CD14-positive monocyte (primary cell): Measurements from ENCODE around the gene KIAA1614. TPM values are rescaled to one million over a fixed set of nuclear protein-coding genes. Genes with fewer than 3 reads are reported as not detected.

ENCODE experiments used
- DNase-seq, 3 donors: peaks; one replicate each; pipeline ENCODE4 v3.0.0-alpha.2; 2011 to 2022
- H2AFZ ChIP-seq: 2 replicates; pipeline ENCODE4 v1.6.0; 2012; ENCODE audit warnings: mild to moderate bottlenecking, low read depth, low read length, inconsistent platforms; ENCODE audit not compliant: insufficient read depth, poor library complexity, severe bottlenecking
- H3K27ac ChIP-seq, 2 donors: 1 replicate in 1 of 2; 2 replicates in 1 of 2; pipeline ENCODE4 v1.5.1; 2012 to 2013; ENCODE audit warnings: low read length in 2 of 2, control low read depth in 1 of 2, inconsistent platforms in 1 of 2, low read depth in 1 of 2, mild to moderate bottlenecking in 1 of 2
- H3K27me3 ChIP-seq, 2 donors: one replicate each; pipeline versions ENCODE4 v1.6.0 to v1.6.1; 2011 to 2013; ENCODE audit warnings: low read length in 2 of 2; ENCODE audit not compliant: control insufficient read depth in 2 of 2, insufficient read depth in 2 of 2
- H3K36me3 ChIP-seq, 2 donors: replicated peaks in 1 of 2; 1 replicate in 1 of 2; 2 replicates in 1 of 2; pipeline versions ENCODE4 v1.5.1 to v1.6.1; 2012 to 2013; ENCODE audit warnings: low read length in 2 of 2, control low read depth in 1 of 2, inconsistent platforms in 1 of 2, mild to moderate bottlenecking in 1 of 2; ENCODE audit not compliant: insufficient read depth in 2 of 2, control insufficient read depth in 1 of 2
- H3K4me1 ChIP-seq, 2 donors: 1 replicate in 1 of 2; 2 replicates in 1 of 2; pipeline versions ENCODE4 v1.5.1 to v1.6.1; 2012 to 2013; ENCODE audit warnings: low read length in 2 of 2, control low read depth in 1 of 2, inconsistent platforms in 1 of 2, mild to moderate bottlenecking in 1 of 2, moderate library complexity in 1 of 2; ENCODE audit not compliant: insufficient read depth in 2 of 2, control insufficient read depth in 1 of 2
- H3K4me2 ChIP-seq: replicated peaks from 2 replicates; pipeline ENCODE3; 2012; ENCODE audit warnings: low read length, moderate library complexity, mild to moderate bottlenecking; ENCODE audit not compliant: poor library complexity, severe bottlenecking; ENCODE audit errors: extremely low read depth
- H3K4me3 ChIP-seq, 3 experiments: fragments of 200-600 bp in 1 of 3; sonication (generic) in 1 of 3; replicated peaks in 1 of 3; 1 replicate in 2 of 3; 2 replicates in 1 of 3; pipeline ENCODE4 v1.5.1; 2011 to 2013; ENCODE audit warnings: low read length in 3 of 3, mild to moderate bottlenecking in 3 of 3, control low read depth in 2 of 3, low read depth in 2 of 3, inconsistent platforms in 1 of 3, moderate library complexity in 1 of 3
- H3K79me2 ChIP-seq: 2 replicates; pipeline ENCODE4 v1.6.0; 2012; ENCODE audit warnings: mild to moderate bottlenecking, control low read depth, inconsistent platforms, low read length, moderate library complexity; ENCODE audit not compliant: insufficient read depth
- H3K9ac ChIP-seq: 2 replicates; pipeline ENCODE4 v1.6.0; 2017; ENCODE audit warnings: low read length, mild to moderate bottlenecking; ENCODE audit not compliant: insufficient read depth, poor library complexity, severe bottlenecking
- H3K9me3 ChIP-seq, 2 donors: replicated peaks in 1 of 2; 1 replicate in 1 of 2; 2 replicates in 1 of 2; pipeline versions ENCODE4 v1.5.1 to v1.6.1; 2012 to 2013; ENCODE audit warnings: low read length in 2 of 2, control low read depth in 1 of 2; ENCODE audit not compliant: control insufficient read depth in 1 of 2, insufficient read depth in 1 of 2
- H4K20me1 ChIP-seq: 2 replicates; pipeline ENCODE4 v1.6.0; 2012; ENCODE audit warnings: mild to moderate bottlenecking, low read length, control low read depth, moderate library complexity; ENCODE audit not compliant: insufficient read depth
- H3K27ac Mint-ChIP-seq, 7 donors: one replicate each; pipeline ENCODE4 v1.8.0; 2020; ENCODE audit warnings: mild to moderate bottlenecking in 7 of 7, mixed read lengths in 7 of 7, moderate library complexity in 6 of 7, inconsistent platforms in 2 of 7
- H3K27me3 Mint-ChIP-seq, 3 donors: one replicate each; pipeline ENCODE4 v1.8.0; 2021 to 2022; ENCODE audit warnings: low read depth in 3 of 3, mild to moderate bottlenecking in 3 of 3, mixed read lengths in 3 of 3, moderate library complexity in 3 of 3, inconsistent platforms in 1 of 3
- H3K36me3 Mint-ChIP-seq, 2 donors: one replicate each; pipeline ENCODE4 v1.8.0; 2020; ENCODE audit warnings: mixed read lengths in 2 of 2, inconsistent platforms in 1 of 2, mild to moderate bottlenecking in 1 of 2
- H3K4me1 Mint-ChIP-seq: one replicate; pipeline ENCODE4 v1.8.0; 2020; ENCODE audit warnings: mild to moderate bottlenecking, mixed read lengths
- H3K4me3 Mint-ChIP-seq, 2 donors: one replicate each; pipeline ENCODE4 v1.8.0; 2020; ENCODE audit warnings: mild to moderate bottlenecking in 2 of 2, mixed read lengths in 2 of 2, moderate library complexity in 1 of 2
- H3K9me3 Mint-ChIP-seq, 7 donors: one replicate each; pipeline ENCODE4 v1.8.0; 2020 to 2022; ENCODE audit warnings: mixed read lengths in 7 of 7, mild to moderate bottlenecking in 6 of 7, moderate library complexity in 6 of 7, inconsistent platforms in 2 of 7
- CTCF ChIP-seq: fragments of 200-600 bp; IDR thresholded peaks from one replicate; pipeline ENCODE4 v1.8.0; 2022; ENCODE audit warnings: antibody characterized with exemption, mild to moderate bottlenecking
- WGBS: methylation state at CpG from one replicate; pipeline ENCODE4 v1.1.5; 2013; ENCODE audit warnings: missing lambda C conversion rate; ENCODE audit not compliant: insufficient coverage; 5-methylcytosine and 5-hydroxymethylcytosine counted together
- intact Hi-C, 2 donors: fragments of 100-400 bp; cut with micrococcal nuclease; formaldehyde crosslinking; loops; one replicate each; pipeline versions ENCODE4 v1.15.0 to v1.15.1; 2023
- polyA plus RNA-seq, 3 donors: library from polyadenylated mRNA; depleted of rRNA in 1 of 3; unstranded in 2 of 3; stranded (reverse) in 1 of 3; fragments of 300-500 nt in 2 of 3; fragments of >200 nt in 1 of 3; fragmentation: Illumina TruSeq in 2 of 3; gene quantifications; 1 replicate in 2 of 3; 2 replicates in 1 of 3; pipeline ENCODE4 v1.2.3, GENCODE V29; 2012 to 2021

The KIAA1614 gene
- polyA plus RNA-seq, 3 donors: 0.08 TPM; not detected in 2

- Histone ChIP-seq H2AFZ (no peak overlapping the region), H3K27me3 (peaks cover 4 to 20% of the 10 kb centered on the region in 2 donors), H3K4me1 (peaks cover 0 to 11% of the 10 kb centered on the region in 2 donors), H3K4me3 (no peak overlapping the region), H4K20me1 (no peaks in the 10 kb centered on the region), H3K27ac (no peak overlapping the region), H3K9ac (no peak overlapping the region), H3K36me3 (no peaks in the 10 kb centered on the region), H3K4me2 (no peak overlapping the region), H3K79me2 (no peaks in the 10 kb centered on the region), H3K9me3 (no peaks in the 10 kb centered on the region)
- peaks cover 0 to 3% of the 10 kb centered on the region in 2 donors for H3K36me3 Mint-ChIP-seq
- WGBS: 94% methylated on average over 10 of the region's 12 CpGs
- intact Hi-C loops: no loop called here
- peaks cover 0 to 4% (median 0%) of the 10 kb centered on the region in 7 donors for H3K9me3 Mint-ChIP-seq
- DNase-seq: no peak
- H3K4me1 Mint-ChIP-seq: peaks cover 3% of the 10 kb centered on the region
- no peak for TF ChIP-seq CTCF
- H3K27me3 Mint-ChIP-seq: peaks cover 18 to 46% (median 20%) of the 10 kb centered on the region in 3 donors
- no peak overlapping the region for H3K4me3 Mint-ChIP-seq
- H3K27ac Mint-ChIP-seq: peak overlapping the region in 1 of 7 donors; percentile 5
These were observed 4.8 kb downstream of the KIAA1614 start for GRCh38 chr1:180917306-180918065.

- Histone ChIP-seq H3K4me2 (no peak overlapping the region), H3K4me3 (no peak overlapping the region), H3K9ac (no peak overlapping the region), H3K36me3 (no peaks in the 10 kb centered on the region), H3K79me2 (no peaks in the 10 kb centered on the region), H3K27ac (no peak overlapping the region), H3K4me1 (peaks cover 0 to under 1% of the 10 kb centered on the region in 2 donors), H3K9me3 (no peaks in the 10 kb centered on the region), H2AFZ (no peak overlapping the region), H4K20me1 (no peaks in the 10 kb centered on the region), H3K27me3 (peaks cover under 1 to 14% of the 10 kb centered on the region in 2 donors)
- intact Hi-C loops: no loop called here
- TF ChIP-seq CTCF: no peak
- Mint-ChIP-seq H3K27me3 (peaks cover 17 to 38% (median 19%) of the 10 kb centered on the region in 3 donors), H3K4me1 (peaks cover 1% of the 10 kb centered on the region), H3K36me3 (peaks cover 0 to under 1% of the 10 kb centered on the region in 2 donors), H3K4me3 (no peak overlapping the region), H3K27ac (no peak overlapping the region), H3K9me3 (peaks cover 0 to 3% (median 0%) of the 10 kb centered on the region in 7 donors)
- WGBS: 83% methylated on average over 4 of the region's 10 CpGs
- DNase-seq: no peak
These were observed 5.8 kb downstream of the KIAA1614 start for GRCh38 chr1:180918519-180918918.
